Fibroblast of villous mesenchyme (primary cell): ENCODE measurements around the gene AOPEP. TPM values are rescaled to one million over a fixed set of nuclear protein-coding genes. Genes with fewer than 3 reads are reported as not detected.

Source experiments
- DNase-seq: peaks from one replicate; pipeline ENCODE4 v3.0.0-alpha.2; 2010; ENCODE audit warnings: low read depth
- H3K4me3 ChIP-seq: 2 replicates; pipeline ENCODE4 v1.5.1; 2011; ENCODE audit warnings: low read depth, mild to moderate bottlenecking, low read length
- CTCF ChIP-seq: IDR thresholded peaks from 2 replicates; pipeline ENCODE4 v1.5.1; 2012; ENCODE audit warnings: low read depth, mild to moderate bottlenecking, low read length; ENCODE audit not compliant: insufficient read depth
- total RNA-seq: library from RNA; depleted of rRNA; stranded (reverse); fragments of >200 nt; gene quantifications from 2 replicates; pipeline ENCODE4 v1.2.3, GENCODE V29; 2012

AOPEP gene
- total RNA-seq, 1 donor, result 153 TPM

GRCh38 chr9:95037789-95038521 lies 311.5 kb downstream of the AOPEP start:
- TF ChIP-seq CTCF, result no peak
- no peak overlapping the region for H3K4me3 ChIP-seq
- DNase-seq, result no peak

DNA sequence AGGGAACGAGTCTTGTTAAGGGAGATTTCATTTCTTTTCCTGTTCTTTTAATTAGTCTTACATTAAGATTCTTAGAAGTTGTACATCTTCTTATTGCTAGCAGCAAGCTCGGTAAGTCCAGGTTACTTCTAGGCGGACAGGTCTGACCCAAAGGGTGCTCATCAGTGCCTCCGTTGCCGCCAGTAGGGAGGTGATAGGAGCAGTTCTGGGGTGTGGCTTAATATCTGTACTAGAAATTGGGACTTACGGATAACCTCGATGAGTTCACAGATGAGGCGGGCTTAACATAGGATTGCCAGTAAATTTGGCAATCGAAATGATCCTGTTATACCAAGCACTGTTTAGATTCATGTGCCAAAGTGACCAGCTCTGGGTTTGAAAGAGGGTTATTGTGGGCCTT lies 312.2 kb downstream of the AOPEP start:
- no peak overlapping the region for H3K4me3 ChIP-seq
- TF ChIP-seq CTCF, result no peak
- DNase-seq, result no peak

GRCh38 chr9:95040106-95040505 lies 313.6 kb downstream of the AOPEP start:
- TF ChIP-seq CTCF, result no peak

DNA sequence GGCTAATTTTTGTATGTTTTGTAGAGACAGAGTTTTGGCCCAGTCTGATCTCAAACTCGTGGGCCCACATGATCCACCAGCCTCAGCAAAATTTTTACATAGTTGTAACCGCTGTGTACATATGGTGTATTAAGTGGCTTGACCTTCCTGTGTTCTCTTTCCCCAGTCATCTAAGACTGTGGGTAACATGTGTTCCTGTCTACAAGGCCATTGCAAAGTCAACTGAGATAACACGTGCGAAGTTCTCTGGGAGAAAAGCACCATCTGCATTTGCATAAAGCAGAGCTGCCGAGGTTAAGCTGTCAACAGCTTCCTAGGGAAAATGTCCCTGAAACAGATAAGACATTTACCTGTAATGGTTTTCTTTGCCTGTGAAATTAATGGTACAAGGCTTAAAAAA lies 317.3 kb downstream of the AOPEP start:
- DNase-seq, result peak; percentile 94
- no peak overlapping the region for H3K4me3 ChIP-seq
- no peak for TF ChIP-seq CTCF

More at GRCh38 chr9:95040106-95040505, 313.6 kb downstream of the AOPEP start:
- H3K4me3 ChIP-seq, result no peak overlapping the region
- DNase-seq, result no peak

DNA sequence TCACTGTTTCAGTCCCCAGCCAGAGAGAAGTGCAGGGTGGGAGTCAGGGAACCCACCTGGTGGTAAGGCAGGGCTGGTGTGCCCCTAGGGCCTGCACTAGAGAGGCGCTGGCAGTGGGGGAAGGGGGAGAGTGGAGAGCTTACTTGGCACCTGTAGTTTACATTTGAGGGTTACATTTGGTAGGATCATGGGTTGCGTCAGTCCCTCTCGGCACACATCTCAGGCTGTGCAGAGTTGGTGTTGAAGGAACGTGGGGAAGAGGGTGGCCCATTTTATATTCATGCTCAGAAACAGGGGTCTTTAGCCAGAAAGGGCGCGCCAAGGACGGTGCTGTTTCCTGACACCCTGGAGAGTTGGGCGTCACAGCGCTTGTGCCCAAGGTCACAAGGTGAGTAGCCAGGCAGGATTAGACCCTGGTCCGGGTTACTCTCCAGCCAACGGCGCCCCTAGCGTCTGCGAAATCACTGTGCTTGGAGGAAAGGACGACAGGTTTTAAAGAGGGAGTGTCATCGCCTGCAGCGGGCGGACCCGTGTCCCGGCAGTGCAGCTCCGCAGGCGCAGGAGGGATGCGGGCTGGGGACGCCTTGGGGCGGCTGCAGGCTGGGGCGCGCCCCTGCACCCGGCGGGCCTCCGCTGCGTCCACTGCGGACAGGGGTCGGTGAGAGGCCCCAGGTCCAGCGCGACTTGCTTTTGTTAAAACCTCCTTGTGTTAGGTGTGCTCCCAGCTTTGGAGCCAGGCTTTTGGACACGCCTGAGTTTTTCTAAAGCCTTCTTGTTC lies 318.4 kb downstream of the AOPEP start:
- TF ChIP-seq CTCF, result peak; percentile 19
- DNase-seq, result no peak
- no peak overlapping the region for H3K4me3 ChIP-seq

- TF ChIP-seq CTCF, result no peak
- no peak for DNase-seq
- H3K4me3 ChIP-seq, result no peak overlapping the region
Measured at GRCh38 chr9:95045751-95046150, 319.3 kb downstream of the AOPEP start.
